ENCODE measurements around the gene ABCC8. TPM values are rescaled to one million over a fixed set of nuclear protein-coding genes. Genes with fewer than 3 reads are reported as not detected.

ABCC8 gene
- total RNA-seq, 4 donors from 2014 or later: 0.38 to 2.2 TPM; not detected in 2

GRCh38 chr11:17414992-17415391 is 61.7 kb downstream of the ABCC8 start:
- no peak for TF ChIP-seq CTCF (IDR thresholded peaks at IDR 0.05)
- DNase-seq (ENCODE audit: low spot score) (no peak), ATAC-seq (ENCODE audit: low FRiP score) (no peak)

- ATAC-seq (ENCODE audit: low FRiP score): no peak
- no peak for TF ChIP-seq CTCF (IDR thresholded peaks at IDR 0.05)
- DNase-seq (ENCODE audit: low spot score): no peak
Measured at GRCh38 chr11:17414317-17414737, 62.3 kb downstream of the ABCC8 start.

GRCh38 chr11:17413414-17414316 is 63.0 kb downstream of the ABCC8 start:
- no peak for TF ChIP-seq CTCF (IDR thresholded peaks at IDR 0.05)
- ATAC-seq (ENCODE audit: low FRiP score) (no peak), DNase-seq (ENCODE audit: low spot score) (no peak)

- no peak for TF ChIP-seq CTCF (IDR thresholded peaks at IDR 0.05)
- DNase-seq (ENCODE audit: low spot score) (no peak), ATAC-seq (ENCODE audit: low FRiP score) (no peak)
Measured at GRCh38 chr11:17412488-17413180, 64.0 kb downstream of the ABCC8 start.

DNA sequence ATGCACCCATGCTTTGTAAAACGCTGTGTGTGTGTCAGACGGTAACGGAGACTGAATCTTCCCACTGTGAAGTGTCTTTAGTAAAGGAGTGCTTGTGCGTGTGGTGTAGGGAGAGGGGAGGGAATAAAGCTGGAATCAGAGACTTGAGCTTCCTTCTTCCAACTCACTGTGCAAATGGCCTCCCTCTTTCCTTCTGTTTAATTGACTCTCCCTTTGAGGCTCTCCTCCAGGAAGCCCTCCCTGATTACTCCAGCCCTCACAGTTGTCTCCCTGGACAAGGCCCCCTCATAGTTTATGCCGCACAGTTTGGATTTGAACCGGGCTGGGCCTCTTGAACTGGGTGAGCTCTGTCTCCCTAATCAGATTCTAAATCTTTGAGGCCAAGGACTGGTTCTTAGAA is 65.2 kb downstream of the ABCC8 start:
- ATAC-seq (ENCODE audit: low FRiP score): no peak
- no peak for TF ChIP-seq CTCF (IDR thresholded peaks at IDR 0.05)
- no peak for DNase-seq (ENCODE audit: low spot score)

GRCh38 chr11:17410606-17411379 is 65.9 kb downstream of the ABCC8 start:
- DNase-seq (ENCODE audit: low spot score) (no peak), ATAC-seq (ENCODE audit: low FRiP score) (no peak)
- no peak for TF ChIP-seq CTCF (IDR thresholded peaks at IDR 0.05)
